Measurements from ENCODE around the gene RASSF7.

The RASSF7 gene

GRCh38 chr11:551596-551995 lies 9.2 kb upstream of the RASSF7 start:
- no peak for DNase-seq (ENCODE audit: low spot score)

DNA sequence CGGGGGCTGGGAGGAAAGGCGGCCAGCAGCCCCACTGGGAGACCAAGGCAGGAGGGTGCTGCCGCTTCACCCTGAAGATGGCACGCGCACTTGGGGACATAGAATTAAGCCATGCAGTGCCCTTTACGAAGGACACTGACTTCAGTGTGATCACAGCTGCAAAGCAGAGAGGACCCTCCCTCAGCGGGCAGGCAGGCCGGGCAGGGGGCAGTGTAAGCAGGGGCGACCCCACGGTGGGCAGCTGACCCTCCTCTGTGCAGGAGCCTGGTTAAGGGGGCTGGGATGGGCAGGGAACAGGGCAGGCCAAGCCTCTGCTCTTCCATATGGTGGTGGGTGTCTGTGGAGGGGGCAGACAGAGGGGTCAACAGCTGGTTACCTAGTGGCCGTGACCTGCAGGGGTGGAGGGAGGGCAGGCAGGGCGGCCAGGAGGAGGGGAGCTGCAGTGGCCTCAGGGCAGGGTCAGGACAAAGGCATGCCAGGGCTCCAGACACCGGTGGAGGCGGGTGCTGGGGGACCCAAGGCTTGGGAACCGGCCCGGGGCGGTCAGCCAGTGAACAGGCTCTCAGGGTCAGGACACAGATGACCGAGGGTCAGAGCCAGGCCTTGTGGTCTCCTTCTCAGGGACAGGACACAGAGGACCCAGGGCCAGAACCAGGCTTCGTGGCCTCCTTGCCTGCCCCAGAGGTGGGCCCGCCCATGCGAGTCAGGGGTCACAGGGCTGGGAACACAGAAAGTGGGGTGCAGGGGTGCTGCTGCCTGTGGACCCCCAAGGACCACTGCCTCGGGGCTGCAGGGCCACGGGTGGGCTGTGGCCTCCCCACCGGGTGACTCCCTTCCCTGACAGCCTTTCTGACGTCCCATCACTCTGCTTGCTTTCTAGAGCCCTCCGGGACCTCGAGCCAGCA lies 7.4 kb upstream of the RASSF7 start:
- DNase-seq (ENCODE audit: low spot score): no peak

DNA sequence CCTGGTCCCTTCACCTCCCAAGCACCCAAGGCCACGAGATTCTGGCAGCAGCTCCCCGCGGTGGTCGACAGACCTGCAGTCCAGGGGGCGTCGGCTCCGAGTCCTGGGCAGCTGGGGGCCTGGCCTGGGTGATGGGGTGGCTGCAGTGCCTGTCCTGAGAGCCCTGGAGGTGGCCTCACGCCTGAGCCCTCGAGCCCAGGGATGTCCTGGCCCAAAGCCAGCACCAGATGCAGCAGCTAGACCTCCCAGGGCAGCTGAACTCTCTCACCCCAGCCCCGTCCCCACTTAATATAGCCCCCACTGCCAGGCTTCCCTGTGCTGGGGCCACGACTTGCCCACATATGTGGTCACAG lies 6.8 kb upstream of the RASSF7 start:
- no peak for DNase-seq (ENCODE audit: low spot score)

DNA sequence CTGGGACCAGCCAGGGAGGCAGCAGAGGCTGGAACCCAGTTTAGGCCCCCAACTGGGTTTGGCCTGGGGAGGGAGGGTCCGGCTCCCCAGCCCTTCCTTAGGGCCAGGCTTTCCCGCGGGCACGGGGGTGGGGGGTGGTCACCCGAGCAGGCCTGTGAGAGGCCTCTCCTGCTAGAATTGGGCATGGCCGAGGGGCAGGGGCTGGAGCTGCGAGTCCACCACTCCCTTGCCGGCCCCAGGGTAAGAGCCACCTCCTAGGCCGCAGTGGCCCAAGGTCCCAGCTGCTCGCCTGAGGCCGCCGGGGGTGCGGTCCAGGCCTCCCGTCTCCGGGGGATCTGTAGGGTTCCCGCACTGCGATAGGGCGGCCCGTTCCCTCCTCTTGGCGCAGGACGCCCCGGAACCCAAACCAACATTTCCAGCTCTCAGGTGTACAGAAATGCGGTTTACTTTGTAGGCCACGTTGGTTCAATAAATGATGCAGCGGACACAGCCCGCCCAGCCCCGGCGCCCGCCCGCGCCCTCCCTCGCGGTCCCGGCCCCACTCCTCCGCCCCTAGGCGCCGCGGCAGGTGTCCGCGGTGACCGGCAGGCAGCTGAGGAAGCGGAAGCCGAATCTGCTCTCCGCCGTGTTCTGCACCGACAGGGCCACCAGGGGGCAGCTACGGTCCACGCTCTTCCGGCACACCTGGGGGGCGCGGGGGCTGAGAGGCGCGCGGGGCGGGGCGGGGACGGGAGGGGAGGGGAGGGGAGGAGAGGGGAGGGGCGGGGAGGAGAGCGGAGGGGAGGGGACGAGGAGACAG lies 6.1 kb upstream of the RASSF7 start:
- peak; percentile 28 for DNase-seq (ENCODE audit: low spot score)

- no peak for DNase-seq (ENCODE audit: low spot score)
Measured at GRCh38 chr11:555227-555779, 5.5 kb upstream of the RASSF7 start.

GRCh38 chr11:555780-556661 lies 4.7 kb upstream of the RASSF7 start:
- DNase-seq (ENCODE audit: low spot score): no peak

GRCh38 chr11:556662-557256 lies 4.0 kb upstream of the RASSF7 start:
- no peak for DNase-seq (ENCODE audit: low spot score)

DNA sequence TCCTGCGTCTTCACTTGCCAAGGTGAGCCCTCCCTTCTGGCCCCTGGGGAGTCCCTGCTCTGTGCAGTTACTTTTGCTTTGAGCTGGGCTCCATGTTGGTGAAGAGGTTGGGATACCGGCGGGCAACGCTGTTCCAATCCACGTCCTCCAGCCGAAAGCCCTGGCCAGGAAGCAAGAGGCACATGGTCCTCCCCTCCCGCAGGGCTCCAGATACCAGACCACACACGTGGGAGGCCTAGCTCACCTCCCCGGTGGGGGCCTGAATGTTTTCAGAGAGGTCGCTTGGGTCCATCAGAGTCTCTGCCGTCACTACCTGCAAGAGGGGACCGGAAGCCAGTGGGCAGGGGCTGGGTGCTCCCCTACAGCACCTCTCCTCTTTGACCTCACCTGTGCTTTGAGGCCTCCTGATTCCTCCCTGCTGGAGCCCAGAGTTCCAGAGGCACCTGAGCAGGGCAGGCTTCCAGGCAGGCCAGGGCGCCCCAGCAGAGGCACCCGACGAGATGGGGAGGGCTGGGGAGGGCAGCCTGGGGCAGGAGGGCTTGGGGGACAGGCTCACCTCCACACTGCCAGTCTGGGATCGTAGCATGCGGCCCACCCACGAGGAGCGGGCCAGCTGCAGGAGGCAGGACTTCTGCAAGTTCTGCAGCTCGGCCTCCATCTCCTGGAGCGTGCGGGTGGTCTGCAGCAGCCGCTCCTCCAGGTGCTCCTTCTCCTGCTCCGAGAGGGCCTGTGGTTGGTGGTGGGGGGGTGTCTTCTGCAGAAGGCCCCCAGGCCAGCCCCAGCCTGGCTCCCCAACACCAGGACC lies 3.2 kb upstream of the RASSF7 start:
- no peak for DNase-seq (ENCODE audit: low spot score)

- no peak for DNase-seq (ENCODE audit: low spot score)
Measured at GRCh38 chr11:558503-558902, 2.3 kb upstream of the RASSF7 start.

GRCh38 chr11:559020-559620 lies 1.6 kb upstream of the RASSF7 start:
- DNase-seq (ENCODE audit: low spot score): no peak

- no peak for DNase-seq (ENCODE audit: low spot score)
Measured at GRCh38 chr11:559712-560304, 962 bp upstream of the RASSF7 start.

DNA sequence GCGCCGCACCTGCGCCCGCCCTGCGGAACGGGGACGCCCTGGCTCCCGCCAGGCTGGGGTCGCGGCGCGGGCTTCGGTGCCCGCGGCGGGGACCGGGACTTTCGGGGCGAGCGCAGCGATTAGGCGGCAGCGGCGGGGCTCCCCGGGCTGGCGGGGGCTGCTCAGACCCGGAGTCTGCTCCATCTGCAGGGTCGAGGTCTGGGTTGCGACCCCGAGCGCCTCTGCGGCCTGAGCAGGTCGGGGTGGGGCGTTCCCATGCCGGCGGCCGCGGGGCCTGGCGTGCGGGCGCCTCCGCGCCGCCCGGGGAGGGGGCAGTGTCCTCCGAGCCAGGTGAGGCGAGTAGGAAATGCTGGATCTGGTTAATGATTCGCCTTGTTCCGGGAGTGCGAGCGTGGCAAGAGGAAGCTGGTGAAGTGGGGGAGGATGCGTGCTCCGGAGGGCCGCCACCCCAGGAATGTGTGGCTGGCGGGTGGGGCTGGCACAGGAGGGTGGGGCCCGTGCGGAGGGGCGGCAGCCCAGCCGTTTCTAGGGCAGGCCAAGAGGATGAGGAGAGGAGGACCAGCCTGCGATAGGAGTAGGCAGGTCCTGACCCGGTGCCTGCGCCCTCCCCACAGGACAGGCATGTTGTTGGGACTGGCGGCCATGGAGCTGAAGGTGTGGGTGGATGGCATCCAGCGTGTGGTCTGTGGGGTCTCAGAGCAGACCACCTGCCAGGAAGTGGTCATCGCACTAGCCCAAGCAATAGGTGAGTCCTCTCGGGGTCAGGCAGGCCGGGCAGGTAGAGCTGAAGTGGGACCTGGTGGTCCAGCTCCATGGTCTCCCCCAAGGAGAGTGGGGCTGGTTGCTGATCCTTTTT lies 606 bp downstream of the RASSF7 start:
- no peak for DNase-seq (ENCODE audit: low spot score)

GRCh38 chr11:562046-562645 lies 1.4 kb downstream of the RASSF7 start:
- no peak for DNase-seq (ENCODE audit: low spot score)

DNA sequence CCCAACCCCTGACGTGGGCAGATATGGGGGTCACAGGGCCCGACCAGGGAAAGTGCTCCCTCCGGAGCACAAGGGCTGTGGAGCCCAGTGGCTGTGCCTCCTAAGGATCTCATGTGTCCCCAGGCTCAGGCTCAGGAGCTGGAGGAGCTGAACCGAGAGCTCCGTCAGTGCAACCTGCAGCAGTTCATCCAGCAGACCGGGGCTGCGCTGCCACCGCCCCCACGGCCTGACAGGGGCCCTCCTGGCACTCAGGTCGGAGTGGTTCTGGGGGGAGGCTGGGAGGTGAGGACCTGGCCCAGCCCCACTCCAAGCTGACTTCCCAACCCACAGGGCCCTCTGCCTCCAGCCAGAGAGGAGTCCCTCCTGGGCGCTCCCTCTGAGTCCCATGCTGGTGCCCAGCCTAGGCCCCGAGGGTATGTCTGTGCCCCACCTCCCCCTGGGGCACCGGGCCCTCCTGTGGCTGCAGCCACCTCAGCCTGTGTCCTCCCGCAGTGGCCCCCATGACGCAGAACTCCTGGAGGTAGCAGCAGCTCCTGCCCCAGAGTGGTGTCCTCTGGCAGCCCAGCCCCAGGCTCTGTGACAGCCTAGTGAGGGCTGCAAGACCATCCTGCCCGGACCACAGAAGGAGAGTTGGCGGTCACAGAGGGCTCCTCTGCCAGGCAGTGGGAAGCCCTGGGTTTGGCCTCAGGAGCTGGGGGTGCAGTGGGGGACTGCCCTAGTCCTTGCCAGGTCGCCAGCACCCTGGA lies 2.5 kb downstream of the RASSF7 start:
- no peak for DNase-seq (ENCODE audit: low spot score)

- no peak for DNase-seq (ENCODE audit: low spot score)
Measured at GRCh38 chr11:563812-564578, 3.2 kb downstream of the RASSF7 start.

DNA sequence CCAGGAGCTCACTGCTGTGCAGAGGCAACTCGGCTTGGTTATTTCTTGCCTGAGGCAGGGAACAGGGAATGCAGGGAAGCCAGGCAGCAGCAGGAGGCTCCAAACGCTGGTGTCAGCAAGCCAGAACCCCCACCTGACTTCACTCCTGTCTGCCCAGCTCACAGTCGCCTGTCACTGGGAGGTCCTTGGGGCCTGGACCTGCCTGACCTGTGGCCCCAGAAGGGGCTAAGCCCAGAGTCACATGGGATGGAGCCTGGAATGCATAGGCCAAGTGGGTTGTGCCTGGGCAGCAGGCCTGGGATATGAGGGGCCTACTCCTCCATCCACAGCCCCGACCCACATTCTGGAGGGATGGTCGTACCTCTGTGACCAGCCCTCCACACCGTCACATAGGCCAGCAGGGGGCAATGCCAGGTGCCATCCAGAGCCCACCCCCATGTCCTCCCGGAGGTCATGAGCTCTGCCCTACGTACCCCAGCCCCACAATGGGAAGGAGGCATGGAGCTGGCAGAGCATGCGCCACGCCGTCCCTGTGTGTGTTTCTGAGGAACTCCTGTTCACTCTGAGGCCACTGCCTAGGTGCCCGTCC lies 5.2 kb downstream of the RASSF7 start:
- no peak for DNase-seq (ENCODE audit: low spot score)

Data from COLO829 (cell line).